GM23338 (cell line): ENCODE data around the gene ARL14EP. TPM values are rescaled to one million over a fixed set of nuclear protein-coding genes. Genes with fewer than 3 reads are reported as not detected.
A peak's percentile ranks its signal among the peaks of the same experiment; 100 is the strongest.

Source experiments
- ATAC-seq: fragments of 200-7000 bp; cut with Tn5 transposase; 3 replicates; pipeline ENCODE4 v1.9.1; 2020
- DNase-seq: peaks from one replicate; pipeline ENCODE4 v3.0.0-alpha.2; 2015; ENCODE audit warnings: low spot score
- H2AFZ ChIP-seq: fragments of 200-600 bp; sonication (generic); 2 replicates; pipeline ENCODE4 v1.8.0; 2016; ENCODE audit warnings: antibody characterized with exemption, mild to moderate bottlenecking, moderate library complexity
- H3F3A ChIP-seq: fragments of 200-600 bp; sonication (generic); replicated peaks from 2 replicates; pipeline ENCODE4 v1.8.0; 2017; ENCODE audit warnings: antibody characterized with exemption, mixed run types, low read depth
- H3K27ac ChIP-seq: fragments of 200-600 bp; sonication (generic); 2 replicates; pipeline ENCODE4 v1.6.1; 2016; ENCODE audit warnings: low read depth
- H3K27me3 ChIP-seq: fragments of 200-600 bp; sonication (generic); 2 replicates; pipeline ENCODE4 v1.8.0; 2016; ENCODE audit warnings: mild to moderate bottlenecking, mixed run types, moderate library complexity; ENCODE audit not compliant: insufficient read depth
- H3K36me3 ChIP-seq: fragments of 200-600 bp; sonication (generic); 2 replicates; pipeline ENCODE4 v1.8.0; 2016; ENCODE audit warnings: mild to moderate bottlenecking; ENCODE audit not compliant: insufficient read depth
- H3K4me1 ChIP-seq: fragments of 200-600 bp; sonication (generic); 2 replicates; pipeline ENCODE4 v1.8.0; 2016; ENCODE audit warnings: mild to moderate bottlenecking, moderate library complexity; ENCODE audit not compliant: insufficient read depth
- H3K4me2 ChIP-seq: fragments of 200-600 bp; sonication (generic); 2 replicates; pipeline ENCODE4 v1.7.1; 2017; ENCODE audit warnings: mixed run types
- H3K4me3 ChIP-seq: fragments of 200-600 bp; sonication (generic); 2 replicates; pipeline ENCODE4 v1.6.1; 2016; ENCODE audit warnings: mixed run types
- H3K79me2 ChIP-seq: fragments of 200-600 bp; sonication (generic); replicated peaks from 2 replicates; pipeline ENCODE4 v1.8.0; 2017; ENCODE audit warnings: mild to moderate bottlenecking; ENCODE audit not compliant: insufficient read depth
- H3K9me2 ChIP-seq: fragments of 200-600 bp; sonication (generic); 2 replicates; pipeline ENCODE4 v1.8.0; 2017; ENCODE audit not compliant: insufficient read depth
- H4K20me1 ChIP-seq: fragments of 200-600 bp; sonication (generic); replicated peaks from 2 replicates; pipeline ENCODE4 v1.8.0; 2017; ENCODE audit warnings: mild to moderate bottlenecking; ENCODE audit not compliant: insufficient read depth
- H3K27ac Mint-ChIP-seq: 2 replicates; pipeline ENCODE4 v1.8.0; 2020; ENCODE audit warnings: inconsistent platforms, mild to moderate bottlenecking, moderate library complexity, mixed read lengths
- H3K27me3 Mint-ChIP-seq: 3 replicates; pipeline ENCODE4 v1.8.0; 2022; ENCODE audit warnings: low read depth, mild to moderate bottlenecking, moderate library complexity, mixed read lengths, inconsistent platforms; ENCODE audit not compliant: insufficient read depth, poor library complexity
- H3K36me3 Mint-ChIP-seq: 3 replicates; pipeline ENCODE4 v1.8.0; 2021; ENCODE audit warnings: low read depth, mild to moderate bottlenecking, inconsistent platforms, moderate library complexity, mixed read lengths
- H3K4me1 Mint-ChIP-seq: 3 replicates; pipeline ENCODE4 v1.8.0; 2020; ENCODE audit warnings: mild to moderate bottlenecking, inconsistent platforms, mixed read lengths
- H3K4me3 Mint-ChIP-seq: 3 replicates; pipeline ENCODE4 v1.8.0; 2021; ENCODE audit warnings: moderate library complexity, mild to moderate bottlenecking, inconsistent platforms, mixed read lengths
- H3K9me3 Mint-ChIP-seq: 3 replicates; pipeline ENCODE4 v1.8.0; 2020; ENCODE audit warnings: moderate library complexity, mild to moderate bottlenecking, inconsistent platforms, mixed read lengths
- EZH2 ChIP-seq: fragments of 200-600 bp; sonication (generic); IDR thresholded peaks from one replicate; pipeline ENCODE4 v1.8.0; 2017; ENCODE audit warnings: antibody characterized with exemption, mild to moderate bottlenecking, low read depth; ENCODE audit not compliant: unreplicated experiment
- JUNB ChIP-seq: IDR thresholded peaks from one replicate; pipeline ENCODE4 v1.6.1; 2016; ENCODE audit warnings: antibody characterized with exemption; ENCODE audit not compliant: unreplicated experiment
- NANOG ChIP-seq: IDR thresholded peaks from 2 replicates; pipeline ENCODE4 v1.6.1; 2016; ENCODE audit warnings: antibody characterized with exemption, borderline replicate concordance
- ZNF114 ChIP-seq: fragments of 250-450 bp; sonication (Bioruptor Pico); IDR thresholded peaks from 2 replicates; pipeline ENCODE4 v1.5.0; 2020; ENCODE audit warnings: mild to moderate bottlenecking, moderate library complexity
- ZNF331 ChIP-seq: fragments of 250-450 bp; sonication (Bioruptor Pico); IDR thresholded peaks from 2 replicates; pipeline ENCODE4 v1.5.0; 2020; ENCODE audit warnings: low read depth, mild to moderate bottlenecking, moderate library complexity
- polyA plus RNA-seq: library from polyadenylated mRNA; unstranded; fragments of >200 nt; fragmentation: Nextera tagmentation; extraction: Ambion mirVana; gene quantifications from 2 replicates; pipeline ENCODE4 v1.2.1, GENCODE V29; 2016
- total RNA-seq: library from RNA; depleted of rRNA; stranded (reverse); fragments of >200 nt; shearing (Covaris generic); gene quantifications from 2 replicates; pipeline ENCODE4 v1.2.3, GENCODE V29; 2014
- TF ChIP-seq, protein P1 (sequence below), 2 experiments: fragments of 200-600 bp in 1 of 2; sonication (generic) in 1 of 2; conservative IDR thresholded peaks; 2 replicates each; pipeline versions ENCODE4 v1.5.1 to v1.6.1; 2016 to 2017; ENCODE audit warnings: antibody characterized with exemption in 2 of 2, low read depth in 2 of 2, mild to moderate bottlenecking in 2 of 2, moderate library complexity in 1 of 2
- TF ChIP-seq, protein P2 (sequence below): IDR thresholded peaks from 2 replicates; pipeline ENCODE4 v1.6.1; 2016; ENCODE audit warnings: antibody characterized with exemption

ARL14EP gene
- total and polyA plus RNA-seq, 2 experiments from 2014 or later: 33.4 to 62.0 TPM

DNA sequence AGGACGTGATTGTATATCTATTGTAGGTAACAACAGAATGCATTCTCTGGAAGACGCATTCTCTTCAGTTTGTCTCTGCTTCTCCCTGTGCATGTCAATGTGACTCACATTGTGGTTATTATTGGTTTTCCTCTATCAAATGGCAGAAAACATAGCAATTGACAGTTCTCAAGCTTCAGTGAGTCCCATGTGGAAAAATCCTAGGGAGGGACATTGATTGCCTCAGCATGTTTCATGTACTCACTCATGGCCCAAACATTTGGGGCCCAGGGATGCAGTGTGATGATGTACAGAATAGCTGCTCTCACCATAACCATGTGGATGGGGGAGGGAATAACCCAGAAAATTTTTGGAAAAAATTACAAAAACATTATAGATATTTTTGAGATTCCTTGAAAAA lies 9.3 kb upstream of the ARL14EP start:
- H3K4me1 Mint-ChIP-seq: no peaks in the 10 kb centered on the region

DNA sequence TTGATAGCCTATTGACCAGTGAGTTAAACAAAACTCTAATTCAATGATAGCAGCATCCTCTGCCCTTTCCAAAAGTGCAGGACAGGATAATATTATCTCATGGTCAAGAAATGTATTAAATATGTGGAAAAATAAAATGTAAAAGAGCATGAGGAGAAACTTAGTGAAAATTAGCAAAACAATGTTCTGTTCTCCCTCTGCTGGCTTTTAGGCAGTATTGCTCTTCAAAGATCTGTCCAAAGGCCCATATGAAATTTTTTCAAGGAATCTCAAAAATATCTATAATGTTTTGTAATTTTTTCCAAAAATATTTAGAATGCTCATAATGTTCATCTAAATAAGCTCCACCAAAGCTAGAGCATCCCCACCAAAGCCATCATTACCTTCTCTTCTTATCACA lies 8.3 kb upstream of the ARL14EP start:
- H3K36me3 ChIP-seq: no peaks in the 10 kb centered on the region
- H3K4me3 ChIP-seq: no peak overlapping the region
- ATAC-seq: no peak
- no peaks in the 10 kb centered on the region for H3K27me3 Mint-ChIP-seq
- no peaks in the 10 kb centered on the region for H3K4me1 Mint-ChIP-seq
- no peak overlapping the region for H3K27ac ChIP-seq
- no peaks in the 10 kb centered on the region for H3K27me3 ChIP-seq
- no peak overlapping the region for H3K4me2 ChIP-seq
- no peak overlapping the region for H3K27ac Mint-ChIP-seq
- H3K9me3 Mint-ChIP-seq: peaks cover 7% of the 10 kb centered on the region; the same call in 2 of the 3 replicates
- H3K36me3 Mint-ChIP-seq: no peaks in the 10 kb centered on the region
- H3F3A ChIP-seq: no peaks in the 10 kb centered on the region
- no peaks in the 10 kb centered on the region for H3K79me2 ChIP-seq
- TF ChIP-seq EZH2: no peak
- TF ChIP-seq, protein P1, sequence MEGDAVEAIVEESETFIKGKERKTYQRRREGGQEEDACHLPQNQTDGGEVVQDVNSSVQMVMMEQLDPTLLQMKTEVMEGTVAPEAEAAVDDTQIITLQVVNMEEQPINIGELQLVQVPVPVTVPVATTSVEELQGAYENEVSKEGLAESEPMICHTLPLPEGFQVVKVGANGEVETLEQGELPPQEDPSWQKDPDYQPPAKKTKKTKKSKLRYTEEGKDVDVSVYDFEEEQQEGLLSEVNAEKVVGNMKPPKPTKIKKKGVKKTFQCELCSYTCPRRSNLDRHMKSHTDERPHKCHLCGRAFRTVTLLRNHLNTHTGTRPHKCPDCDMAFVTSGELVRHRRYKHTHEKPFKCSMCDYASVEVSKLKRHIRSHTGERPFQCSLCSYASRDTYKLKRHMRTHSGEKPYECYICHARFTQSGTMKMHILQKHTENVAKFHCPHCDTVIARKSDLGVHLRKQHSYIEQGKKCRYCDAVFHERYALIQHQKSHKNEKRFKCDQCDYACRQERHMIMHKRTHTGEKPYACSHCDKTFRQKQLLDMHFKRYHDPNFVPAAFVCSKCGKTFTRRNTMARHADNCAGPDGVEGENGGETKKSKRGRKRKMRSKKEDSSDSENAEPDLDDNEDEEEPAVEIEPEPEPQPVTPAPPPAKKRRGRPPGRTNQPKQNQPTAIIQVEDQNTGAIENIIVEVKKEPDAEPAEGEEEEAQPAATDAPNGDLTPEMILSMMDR (conservative IDR thresholded peaks at IDR 0.05; ENCODE audit: low read depth in 2 of 2): peak; percentile 43 to 63
- H2AFZ ChIP-seq: no peak overlapping the region
- DNase-seq: peak; percentile 27
- H3K4me3 Mint-ChIP-seq: no peak overlapping the region
- H3K9me2 ChIP-seq: no peaks in the 10 kb centered on the region
- no peaks in the 10 kb centered on the region for H3K4me1 ChIP-seq
- no peaks in the 10 kb centered on the region for H4K20me1 ChIP-seq

More for the DNA sequence above, 9.3 kb upstream of the ARL14EP start:
- no peaks in the 10 kb centered on the region for H4K20me1 ChIP-seq
- no peak overlapping the region for H3K4me2 ChIP-seq
- Mint-ChIP-seq H3K4me3 (no peak overlapping the region), H3K36me3 (no peaks in the 10 kb centered on the region), H3K27ac (no peak overlapping the region), H3K9me3 (peaks cover 7% of the 10 kb centered on the region; the same call in 2 of the 3 replicates), H3K27me3 (no peaks in the 10 kb centered on the region)
- H3K27me3 ChIP-seq: no peaks in the 10 kb centered on the region
- no peak overlapping the region for H3K4me3 ChIP-seq
- no peak for DNase-seq
- no peaks in the 10 kb centered on the region for H3F3A ChIP-seq
- no peak for ATAC-seq
- H3K9me2 ChIP-seq: no peaks in the 10 kb centered on the region
- no peak overlapping the region for H3K27ac ChIP-seq
- H3K79me2 ChIP-seq: no peaks in the 10 kb centered on the region
- H3K4me1 ChIP-seq: no peaks in the 10 kb centered on the region
- no peak overlapping the region for H2AFZ ChIP-seq
- TF ChIP-seq NANOG (no peak), ZNF331 (CRISPR knock-in tag) (no peak)
- TF ChIP-seq, protein P2, sequence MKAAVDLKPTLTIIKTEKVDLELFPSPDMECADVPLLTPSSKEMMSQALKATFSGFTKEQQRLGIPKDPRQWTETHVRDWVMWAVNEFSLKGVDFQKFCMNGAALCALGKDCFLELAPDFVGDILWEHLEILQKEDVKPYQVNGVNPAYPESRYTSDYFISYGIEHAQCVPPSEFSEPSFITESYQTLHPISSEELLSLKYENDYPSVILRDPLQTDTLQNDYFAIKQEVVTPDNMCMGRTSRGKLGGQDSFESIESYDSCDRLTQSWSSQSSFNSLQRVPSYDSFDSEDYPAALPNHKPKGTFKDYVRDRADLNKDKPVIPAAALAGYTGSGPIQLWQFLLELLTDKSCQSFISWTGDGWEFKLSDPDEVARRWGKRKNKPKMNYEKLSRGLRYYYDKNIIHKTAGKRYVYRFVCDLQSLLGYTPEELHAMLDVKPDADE: no peak
- H3K36me3 ChIP-seq: no peaks in the 10 kb centered on the region

DNA sequence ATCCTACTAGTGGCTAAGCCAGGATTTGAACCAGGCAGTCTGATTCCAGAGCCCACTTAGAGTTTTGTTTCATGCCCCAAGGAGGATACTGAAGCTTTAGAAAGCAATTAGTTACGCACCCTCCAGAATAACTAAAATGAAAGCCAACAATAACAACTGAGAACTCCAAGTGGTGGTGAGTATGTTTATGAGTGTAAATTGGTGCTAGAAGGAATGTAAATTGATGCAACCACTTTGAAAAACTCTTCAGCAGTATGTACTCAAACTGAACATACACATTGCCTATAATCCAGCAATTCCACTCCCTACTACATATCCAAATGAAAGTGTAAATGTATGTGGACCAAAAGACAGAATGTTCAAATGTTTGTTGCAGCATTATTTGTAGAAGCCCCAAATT lies 6.7 kb upstream of the ARL14EP start:
- no peaks in the 10 kb centered on the region for H3K9me2 ChIP-seq
- no peaks in the 10 kb centered on the region for H3K27me3 ChIP-seq
- no peak for ATAC-seq
- Mint-ChIP-seq H3K27me3 (peaks cover 3% of the 10 kb centered on the region), H3K36me3 (no peaks in the 10 kb centered on the region), H3K27ac (no peak overlapping the region), H3K4me3 (no peak overlapping the region), H3K4me1 (no peaks in the 10 kb centered on the region), H3K9me3 (peaks cover 3% of the 10 kb centered on the region; the same call in 2 of the 3 replicates)
- no peak for DNase-seq
- H3K79me2 ChIP-seq: no peaks in the 10 kb centered on the region
- H3K27ac ChIP-seq: no peak overlapping the region
- no peak overlapping the region for H3K4me2 ChIP-seq
- H3K4me1 ChIP-seq: no peaks in the 10 kb centered on the region
- no peaks in the 10 kb centered on the region for H4K20me1 ChIP-seq
- H3F3A ChIP-seq: no peaks in the 10 kb centered on the region
- no peak overlapping the region for H3K4me3 ChIP-seq
- no peaks in the 10 kb centered on the region for H3K36me3 ChIP-seq
- H2AFZ ChIP-seq: no peak overlapping the region
- TF ChIP-seq JUNB (no peak), ZNF114 (CRISPR knock-in tag) (no peak), NANOG (no peak)
- TF ChIP-seq, protein P1 (conservative IDR thresholded peaks at IDR 0.05; ENCODE audit: low read depth in 2 of 2): no peak
